ENCODE data around the gene MOSMO.
"Not testable (repeated sequence)": the region's sequence is repeated elsewhere in the genome, so short reads cannot be mapped to it uniquely, and the experiment has no call there.

GRCh38 chr16:22128537-22128936 lies 120.6 kb downstream of the MOSMO start:
- TF ChIP-seq CTCF (IDR thresholded peaks at IDR 0.05 in 8 of 11, conservative IDR thresholded peaks at IDR 0.05 in 3 of 11); POLR2AphosphoS5 (IDR thresholded peaks at IDR 0.05); POLR2A (IDR thresholded peaks at IDR 0.05): not testable (repeated sequence)
